ENCODE measurements around the gene ENDOV.

ENDOV gene

GRCh38 chr17:80431246-80432195, 16.6 kb downstream of the ENDOV start:
- DNase-seq (ENCODE audit: low spot score) = no peak

- DNase-seq (ENCODE audit: low spot score) = no peak
These were observed 17.5 kb downstream of the ENDOV start for GRCh38 chr17:80432350-80432955.

DNA sequence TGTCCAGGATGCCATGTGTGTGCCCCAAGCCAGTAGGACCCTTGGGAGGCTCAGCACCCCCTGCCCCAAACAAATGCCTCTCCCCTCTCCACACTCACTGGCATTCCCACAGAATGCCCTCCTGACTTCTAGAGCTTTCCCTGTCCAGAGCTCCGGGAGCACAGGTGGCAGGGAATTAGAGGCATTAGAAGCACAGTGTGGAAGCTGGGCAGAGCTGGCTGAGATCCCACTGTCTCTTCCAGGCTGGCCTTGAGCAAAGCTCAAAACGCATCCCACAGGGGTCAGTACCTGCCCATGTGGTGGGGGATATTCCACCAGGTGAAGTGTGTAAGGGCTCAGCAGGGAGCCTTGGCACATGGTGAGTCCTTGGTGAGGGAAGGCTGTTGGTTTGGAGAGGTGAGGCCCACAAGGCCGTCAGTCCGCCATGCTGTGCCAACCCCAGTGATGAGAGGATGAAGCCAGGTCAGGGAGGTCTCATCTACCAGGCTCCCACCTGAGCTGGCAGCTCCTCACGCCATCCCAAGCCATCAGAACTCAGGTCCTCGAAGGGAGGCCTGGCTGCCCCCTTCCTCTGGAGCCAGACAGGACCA, 18.1 kb downstream of the ENDOV start:
- DNase-seq (ENCODE audit: low spot score) = no peak

DNA sequence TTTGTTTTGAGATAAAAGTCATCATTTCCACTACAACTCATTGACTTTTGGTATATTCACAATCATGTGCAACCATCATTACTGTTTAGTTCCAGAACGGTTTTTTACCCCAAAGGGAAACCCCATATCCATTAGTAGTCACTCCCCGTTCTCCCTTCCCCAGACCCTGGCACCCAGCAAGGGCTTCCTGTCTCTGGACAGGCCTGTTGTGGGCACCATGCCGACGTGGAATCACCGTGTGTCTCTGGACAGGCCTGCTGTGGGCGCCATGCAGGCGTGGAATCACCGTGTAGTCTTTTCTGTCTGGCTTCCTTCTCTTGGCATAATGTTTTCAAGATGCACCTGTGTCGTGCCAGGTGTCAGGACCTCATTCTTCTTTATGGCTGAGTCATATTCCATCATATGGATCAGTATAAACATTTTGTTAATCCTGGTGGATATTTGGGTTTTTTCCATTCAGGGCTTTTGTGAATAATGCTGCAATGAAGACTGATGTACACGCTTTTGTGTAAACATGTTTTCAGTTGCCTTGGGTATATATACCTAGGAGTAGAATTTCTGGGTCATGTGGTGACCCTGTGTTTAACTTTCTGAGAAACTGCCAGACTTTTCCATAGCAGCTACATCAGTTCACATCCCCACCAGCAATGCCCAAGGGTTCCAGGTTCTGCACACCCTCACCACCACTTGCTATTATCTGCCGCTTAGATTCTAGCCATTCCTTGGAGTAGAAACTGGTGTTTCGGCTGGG, 19.1 kb downstream of the ENDOV start:
- no peak for DNase-seq (ENCODE audit: low spot score)

DNA sequence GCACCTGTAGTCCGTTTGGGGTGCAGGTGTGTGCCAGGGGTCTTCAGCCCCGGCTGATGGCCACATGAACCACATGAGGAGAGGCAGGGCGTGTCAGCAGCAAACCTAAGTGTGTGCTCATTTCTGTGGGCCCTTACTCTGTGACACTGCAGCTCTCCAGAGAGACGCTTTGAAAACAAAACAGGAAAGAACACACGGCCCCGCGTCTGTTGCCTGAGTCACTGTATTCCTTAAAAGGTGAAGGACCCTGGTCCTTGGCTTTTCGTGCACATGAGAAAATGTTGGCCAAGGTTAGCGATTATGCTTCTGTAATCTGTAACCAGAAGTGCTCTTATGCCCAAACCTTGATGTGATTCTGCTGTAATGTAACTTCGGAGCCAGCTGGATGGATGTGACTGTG, 22.6 kb downstream of the ENDOV start:
- DNase-seq (ENCODE audit: low spot score) = no peak

DNA sequence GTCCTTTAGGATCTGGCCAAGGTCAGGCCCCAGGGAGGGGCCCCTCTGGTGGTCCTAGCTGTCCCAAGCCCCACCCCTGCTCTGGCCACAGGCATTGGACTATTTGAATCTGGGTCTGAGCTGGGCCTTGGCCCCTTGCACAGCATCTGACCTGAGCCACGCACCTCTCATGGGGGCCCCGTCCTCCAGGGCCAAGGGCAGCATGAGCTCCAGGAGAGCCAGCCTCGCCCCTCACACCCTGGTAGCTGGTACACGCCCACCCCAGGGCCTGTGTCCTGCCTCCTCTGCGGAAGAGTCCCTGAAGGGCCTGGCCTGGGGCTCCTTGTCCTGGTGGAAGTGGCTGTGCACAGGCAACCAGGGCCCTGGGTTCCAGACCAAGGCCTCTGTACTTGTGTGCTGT, 23.8 kb downstream of the ENDOV start:
- no peak for DNase-seq (ENCODE audit: low spot score)

- DNase-seq (ENCODE audit: low spot score) = no peak
These were observed 24.5 kb downstream of the ENDOV start for GRCh38 chr17:80439499-80439898.

DNA sequence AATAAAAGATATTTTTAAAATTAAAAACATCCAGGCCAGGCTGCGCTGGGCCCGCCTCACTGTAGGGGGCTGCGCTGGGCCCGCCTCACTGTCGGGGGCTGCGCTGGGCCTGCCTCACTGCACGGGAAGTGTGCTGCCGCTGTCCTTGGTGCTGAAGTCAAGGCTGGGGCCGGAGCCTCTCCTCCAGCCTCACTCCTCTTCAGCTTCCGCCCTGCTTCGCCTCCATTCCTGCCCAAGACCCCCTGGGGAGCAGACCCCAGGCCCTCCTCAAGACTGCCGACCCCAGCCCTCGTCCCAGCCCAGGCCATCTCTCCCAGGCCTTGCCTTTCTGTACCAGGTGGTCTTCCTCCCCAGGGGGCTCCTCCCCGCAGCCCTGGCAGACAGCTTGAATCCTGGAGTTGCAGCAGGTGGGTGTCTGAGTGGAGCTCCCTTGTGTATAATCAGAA, 26.2 kb downstream of the ENDOV start:
- DNase-seq (ENCODE audit: low spot score) = peak; percentile 88

DNA sequence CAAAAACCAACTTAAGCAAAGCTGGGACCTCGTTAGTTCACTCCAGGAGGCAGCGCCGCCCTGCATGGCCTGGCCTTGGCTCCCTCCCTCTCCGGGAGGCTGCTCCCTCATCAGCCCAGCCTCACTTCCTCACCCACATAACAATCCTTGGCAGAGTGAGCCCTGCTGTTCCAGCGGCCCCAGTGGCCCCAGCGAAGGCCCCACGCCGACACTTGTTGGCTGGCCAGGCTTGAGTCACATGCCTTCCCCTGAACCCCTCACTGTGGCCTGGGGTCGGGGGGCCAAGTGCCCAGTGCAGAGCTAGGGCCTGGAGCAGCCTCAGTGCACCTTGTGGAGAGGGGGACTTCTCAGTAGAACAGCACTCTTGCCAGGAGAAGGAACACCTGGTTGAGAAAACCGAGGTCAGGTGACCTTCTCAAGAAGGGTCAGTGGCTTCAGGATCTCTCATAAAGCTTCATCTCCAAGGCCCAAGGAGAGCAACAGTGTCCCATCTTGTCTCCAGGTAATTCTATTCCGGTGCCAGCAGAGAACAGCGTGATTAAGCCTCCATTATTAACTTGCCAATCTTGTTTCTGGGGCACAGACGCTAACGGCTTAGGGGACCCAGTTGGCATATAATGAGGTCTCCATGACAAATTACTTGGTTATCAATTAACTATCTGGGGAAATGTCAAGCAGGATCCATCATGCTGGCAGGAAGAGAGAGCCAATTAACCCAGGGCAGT, 26.8 kb downstream of the ENDOV start:
- no peak for DNase-seq (ENCODE audit: low spot score)

DNA sequence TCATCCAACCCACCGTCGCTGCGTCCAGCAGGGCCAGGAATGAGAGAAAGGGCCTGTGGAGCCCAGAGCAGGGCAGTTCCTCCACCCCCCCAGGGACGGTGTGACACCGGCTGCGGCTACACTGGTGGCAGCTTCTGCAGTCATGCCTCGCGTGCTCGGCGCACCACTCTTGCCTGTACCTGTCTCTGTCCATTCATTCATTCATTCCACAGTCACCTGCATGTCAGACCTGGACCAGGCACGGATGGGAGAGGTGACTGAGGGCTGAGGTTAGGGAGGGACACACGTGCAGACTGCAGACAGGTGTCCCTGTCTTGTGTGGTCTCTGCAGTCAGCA, 27.3 kb downstream of the ENDOV start:
- DNase-seq (ENCODE audit: low spot score) = no peak

DNA sequence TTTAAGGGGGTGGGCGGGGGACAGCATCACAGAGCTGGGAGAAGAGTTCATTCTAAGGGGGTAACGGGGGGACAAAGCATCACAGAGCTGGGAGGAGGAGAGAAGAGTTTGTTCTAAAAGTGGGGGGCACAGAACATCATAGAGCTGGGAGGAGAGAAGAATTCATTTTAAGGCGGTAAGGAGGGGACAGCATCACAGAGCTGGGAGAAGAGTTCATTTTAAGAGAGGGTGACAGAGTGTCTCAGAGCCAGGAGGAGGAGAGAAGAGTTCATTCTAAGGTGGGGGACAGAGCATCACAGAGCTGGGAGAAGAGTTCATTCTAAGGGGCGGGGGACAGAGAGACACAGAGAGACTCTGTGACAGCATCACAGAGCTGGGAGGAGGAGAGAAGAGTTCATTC, 27.8 kb downstream of the ENDOV start:
- DNase-seq (ENCODE audit: low spot score) = no peak

DNA sequence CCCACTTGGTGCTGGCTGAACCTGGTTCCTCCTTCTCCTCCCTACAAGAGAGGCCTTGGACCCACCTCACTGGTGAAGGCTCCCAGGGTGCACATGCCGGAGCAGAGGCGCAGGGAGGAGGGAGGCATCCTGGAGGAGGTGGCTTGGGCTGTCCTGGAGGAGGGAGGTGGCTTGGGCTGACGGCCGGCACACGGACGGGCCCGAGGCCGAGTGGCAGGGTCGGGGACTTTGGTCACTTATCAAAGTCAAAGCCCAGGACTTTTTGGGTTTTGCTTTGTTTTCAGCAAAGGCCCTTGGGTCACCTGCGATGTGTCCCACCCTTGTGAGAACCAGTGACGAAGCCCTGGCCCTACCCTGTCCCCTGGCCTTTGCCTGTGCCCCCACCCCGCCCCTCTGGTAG, 28.5 kb downstream of the ENDOV start:
- no peak for DNase-seq (ENCODE audit: low spot score)

DNA sequence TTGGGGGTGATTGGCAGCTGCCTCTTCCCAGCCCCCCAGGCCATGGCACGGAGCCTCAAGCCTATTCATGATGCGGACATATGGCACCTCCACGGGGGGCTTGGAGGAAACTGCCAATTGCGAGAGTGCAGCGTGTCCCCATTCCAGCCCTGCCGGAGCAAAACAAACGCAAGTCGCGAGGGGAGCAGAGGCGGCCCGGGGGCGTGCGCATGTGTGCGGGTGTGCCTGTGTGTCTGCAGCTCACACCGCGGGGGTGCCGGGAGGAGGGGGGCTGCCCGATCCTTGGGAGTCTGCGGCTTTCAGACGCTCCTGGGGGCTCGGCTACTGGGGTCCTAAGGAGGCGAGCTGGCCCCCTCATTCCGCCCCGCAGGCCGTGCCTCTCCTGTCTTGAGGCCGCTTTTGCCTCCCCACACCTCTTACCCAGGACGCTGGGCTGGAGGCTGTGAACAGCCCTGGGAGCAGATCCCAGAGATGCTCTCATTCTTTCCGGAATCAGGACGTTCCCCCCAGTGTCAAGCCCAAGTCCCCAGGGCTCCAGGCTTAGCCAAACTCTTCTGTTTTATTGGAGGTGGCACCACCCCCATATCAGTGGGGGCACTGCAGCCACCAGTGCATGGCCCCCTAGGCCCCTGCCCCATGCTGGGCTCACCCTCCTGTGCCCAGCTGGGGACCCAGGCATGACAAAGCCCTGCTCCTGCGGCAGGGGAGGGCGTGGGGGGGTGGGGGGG, 29.1 kb downstream of the ENDOV start:
- DNase-seq (ENCODE audit: low spot score) = no peak

DNA sequence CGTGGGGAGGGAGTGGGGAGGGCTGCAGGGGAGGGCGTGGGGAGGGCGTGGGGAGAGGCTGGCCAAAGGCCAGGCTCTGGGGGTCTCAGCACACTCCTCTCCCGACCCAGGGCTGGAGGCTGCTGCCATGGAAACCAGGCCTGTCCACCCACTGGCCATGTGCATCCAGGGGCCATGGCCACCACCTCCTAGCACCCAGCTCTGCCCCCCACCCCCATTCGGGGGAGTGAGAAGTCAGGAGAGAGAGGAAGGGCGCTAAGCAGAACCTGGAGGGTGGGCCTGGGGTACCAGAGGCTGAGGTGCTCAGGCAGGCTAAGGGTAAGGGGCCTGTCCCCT, 29.6 kb downstream of the ENDOV start:
- DNase-seq (ENCODE audit: low spot score) = no peak

- no peak for DNase-seq (ENCODE audit: low spot score)
These were observed 30.2 kb downstream of the ENDOV start for GRCh38 chr17:80445007-80445725.

GRCh38 chr17:80445726-80446110, 30.8 kb downstream of the ENDOV start:
- no peak for DNase-seq (ENCODE audit: low spot score)

GRCh38 chr17:80446645-80447405, 31.9 kb downstream of the ENDOV start:
- DNase-seq (ENCODE audit: low spot score) = no peak

GRCh38 chr17:80447790-80448189, 32.8 kb downstream of the ENDOV start:
- no peak for DNase-seq (ENCODE audit: low spot score)

GRCh38 chr17:80449194-80449929, 34.4 kb downstream of the ENDOV start:
- DNase-seq (ENCODE audit: low spot score) = no peak
